Posterior vena cava (tissue), 2 donors: ENCODE results near the gene PTPRB. TPM values are rescaled to one million over a fixed set of nuclear protein-coding genes. Genes with fewer than 3 reads are reported as not detected.

Experiments
- DNase-seq: peaks from one replicate; pipeline ENCODE4 v3.0.0-alpha.2; 2020; ENCODE audit warnings: low spot score
- intact Hi-C, 2 donors: fragments of 100-400 bp; cut with DNase I; formaldehyde crosslinking; loops; one replicate each; pipeline versions ENCODE4 v1.14.1 to v1.14.2; 2022 to 2023
- total RNA-seq, 2 donors: library from RNA; stranded (reverse); fragmentation: NEBNext Ultra II Directional; extraction: Animal tissue kit (Norgen Biotek cat#: 25700); gene quantifications; one replicate each; pipeline ENCODE4 v1.2.1, GENCODE V29; 2021
- donor health status: DM: yes; HTN: yes; CAD: no.
- donor health status: DM: yes; HTN: yes; CAD: no.

PTPRB gene
- total RNA-seq, 2 donors from 2014 or later = 38.0 to 53.4 TPM

GRCh38 chr12:70487440-70487839 is 149.8 kb downstream of the PTPRB start:
- no peak for DNase-seq
- intact Hi-C loops = no loop called here

GRCh38 chr12:70486588-70486987 is 150.6 kb downstream of the PTPRB start:
- DNase-seq = no peak
- intact Hi-C loops = no loop called here

- DNase-seq = no peak
- intact Hi-C loops = no loop called here
Measured at GRCh38 chr12:70485704-70486103, 151.5 kb downstream of the PTPRB start.

GRCh38 chr12:70484464-70484863 is 152.8 kb downstream of the PTPRB start:
- no peak for DNase-seq
- intact Hi-C loops = no loop called here

- no peak for DNase-seq
- intact Hi-C loops = no loop called here
Measured at GRCh38 chr12:70482764-70483163, 154.5 kb downstream of the PTPRB start.

- no peak for DNase-seq
- intact Hi-C loops = no loop called here
Measured at GRCh38 chr12:70469221-70469820, 167.9 kb downstream of the PTPRB start.

GRCh38 chr12:70468741-70469140 is 168.5 kb downstream of the PTPRB start:
- intact Hi-C loops = no loop called here
- no peak for DNase-seq

- intact Hi-C loops = no loop called here
- no peak for DNase-seq
Measured at GRCh38 chr12:70467918-70468733, 169.1 kb downstream of the PTPRB start.

GRCh38 chr12:70467476-70467875 is 169.8 kb downstream of the PTPRB start:
- no peak for DNase-seq

GRCh38 chr12:70466753-70467152 is 170.5 kb downstream of the PTPRB start:
- intact Hi-C loops = no loop called here
- DNase-seq = no peak

More at GRCh38 chr12:70467476-70467875, 169.8 kb downstream of the PTPRB start:
- intact Hi-C loops = no loop called here
